ENCODE measurements around the gene PRR23B.

DNA sequence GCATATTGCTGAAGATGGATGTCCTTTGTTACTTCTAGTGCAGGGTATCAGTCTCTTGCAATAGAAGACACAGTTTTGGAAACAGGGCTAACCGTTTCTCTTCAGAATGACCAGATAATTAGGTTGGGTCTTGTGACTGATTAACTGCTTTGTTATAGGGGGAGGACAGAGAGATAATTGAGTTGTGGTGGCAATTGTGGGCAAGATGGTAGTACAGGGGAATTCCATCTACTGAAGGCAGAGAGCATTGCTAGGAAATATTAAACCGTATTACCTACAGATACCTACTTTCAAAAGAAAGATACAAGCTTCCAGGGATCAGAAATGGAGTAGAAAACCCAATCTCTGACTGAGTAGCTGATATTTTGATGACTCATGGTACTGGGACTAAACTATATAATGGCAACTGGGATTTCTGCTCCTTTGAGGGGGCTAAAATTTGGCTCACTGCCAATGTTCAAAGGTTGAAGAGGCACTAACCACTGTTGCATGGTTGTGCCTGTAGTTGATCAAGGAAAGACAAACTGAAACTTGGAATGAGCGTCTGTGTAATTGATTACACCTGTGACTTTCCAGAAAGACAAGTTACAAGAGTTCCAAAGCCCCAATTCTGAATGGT is 4.2 kb downstream of the PRR23B start:
- TF ChIP-seq POLR2A (IDR thresholded peaks at IDR 0.05), result no peak
- TF ChIP-seq, protein P1, sequence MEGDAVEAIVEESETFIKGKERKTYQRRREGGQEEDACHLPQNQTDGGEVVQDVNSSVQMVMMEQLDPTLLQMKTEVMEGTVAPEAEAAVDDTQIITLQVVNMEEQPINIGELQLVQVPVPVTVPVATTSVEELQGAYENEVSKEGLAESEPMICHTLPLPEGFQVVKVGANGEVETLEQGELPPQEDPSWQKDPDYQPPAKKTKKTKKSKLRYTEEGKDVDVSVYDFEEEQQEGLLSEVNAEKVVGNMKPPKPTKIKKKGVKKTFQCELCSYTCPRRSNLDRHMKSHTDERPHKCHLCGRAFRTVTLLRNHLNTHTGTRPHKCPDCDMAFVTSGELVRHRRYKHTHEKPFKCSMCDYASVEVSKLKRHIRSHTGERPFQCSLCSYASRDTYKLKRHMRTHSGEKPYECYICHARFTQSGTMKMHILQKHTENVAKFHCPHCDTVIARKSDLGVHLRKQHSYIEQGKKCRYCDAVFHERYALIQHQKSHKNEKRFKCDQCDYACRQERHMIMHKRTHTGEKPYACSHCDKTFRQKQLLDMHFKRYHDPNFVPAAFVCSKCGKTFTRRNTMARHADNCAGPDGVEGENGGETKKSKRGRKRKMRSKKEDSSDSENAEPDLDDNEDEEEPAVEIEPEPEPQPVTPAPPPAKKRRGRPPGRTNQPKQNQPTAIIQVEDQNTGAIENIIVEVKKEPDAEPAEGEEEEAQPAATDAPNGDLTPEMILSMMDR (IDR thresholded peaks at IDR 0.05), result no peak
